HS-5 (cell line): ENCODE measurements around the gene NPC1.
"Not testable (repeated sequence)": the region's sequence is repeated elsewhere in the genome, so short reads cannot be mapped to it uniquely, and the experiment has no call there.

Experiments used
- DNase-seq: peaks from one replicate; pipeline ENCODE4 v3.0.0-alpha.2; 2012; ENCODE audit warnings: low read depth

The NPC1 gene

GRCh38 chr18:23609390-23610023, 23.2 kb upstream of the NPC1 start:
- DNase-seq, result no peak

DNA sequence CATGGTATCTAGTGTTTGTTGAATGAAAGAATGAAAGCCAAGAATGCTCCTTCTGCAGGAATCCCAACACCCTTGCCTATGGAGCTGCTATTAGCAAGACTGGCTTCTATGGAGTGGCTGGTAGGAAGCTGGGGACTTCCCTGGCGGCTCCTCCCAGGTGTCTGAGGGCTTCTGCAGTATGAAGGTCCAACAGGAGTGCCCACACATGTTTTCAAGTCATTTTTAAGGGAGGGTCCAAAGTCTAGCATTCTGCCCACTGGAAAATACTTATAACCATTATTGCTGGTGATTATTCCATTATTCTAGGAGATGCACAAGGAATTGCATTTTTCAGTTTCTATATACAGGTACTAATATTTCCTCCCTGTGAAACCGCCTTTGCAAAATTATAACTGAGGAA, 21.9 kb upstream of the NPC1 start:
- no peak for DNase-seq

DNA sequence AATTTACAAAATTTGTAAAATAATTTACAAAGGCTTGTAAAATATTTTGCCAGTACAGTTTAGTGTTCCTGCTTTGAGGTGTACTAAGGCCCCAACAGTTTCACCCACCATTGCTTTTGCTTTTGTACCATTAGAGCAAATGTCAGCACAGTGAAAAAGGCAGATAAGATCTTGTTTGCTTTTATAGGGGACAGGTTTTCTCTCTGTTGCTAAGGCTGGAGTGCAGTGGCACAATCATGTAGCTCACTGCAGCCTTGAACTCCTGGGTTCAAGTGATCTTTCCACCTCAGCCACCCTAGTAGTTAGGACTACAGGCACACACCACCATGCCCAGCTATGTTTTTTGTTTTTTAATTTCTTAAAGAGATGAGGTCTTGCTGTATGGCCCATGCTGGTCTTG, 19.6 kb upstream of the NPC1 start:
- no peak for DNase-seq

- no peak for DNase-seq
These were observed 13.5 kb upstream of the NPC1 start for GRCh38 chr18:23599809-23600208.

GRCh38 chr18:23596183-23596582, 9.9 kb upstream of the NPC1 start:
- no peak for DNase-seq

GRCh38 chr18:23595591-23595990, 9.3 kb upstream of the NPC1 start:
- no peak for DNase-seq

GRCh38 chr18:23593720-23594119, 7.4 kb upstream of the NPC1 start:
- DNase-seq, result peak; percentile 93

- no peak for DNase-seq
These were observed 6.6 kb upstream of the NPC1 start for GRCh38 chr18:23592911-23593310.

- DNase-seq, result no peak
These were observed 4.7 kb upstream of the NPC1 start for GRCh38 chr18:23591011-23591410.

- DNase-seq, result no peak
These were observed 2.7 kb upstream of the NPC1 start for GRCh38 chr18:23588836-23589560.

DNA sequence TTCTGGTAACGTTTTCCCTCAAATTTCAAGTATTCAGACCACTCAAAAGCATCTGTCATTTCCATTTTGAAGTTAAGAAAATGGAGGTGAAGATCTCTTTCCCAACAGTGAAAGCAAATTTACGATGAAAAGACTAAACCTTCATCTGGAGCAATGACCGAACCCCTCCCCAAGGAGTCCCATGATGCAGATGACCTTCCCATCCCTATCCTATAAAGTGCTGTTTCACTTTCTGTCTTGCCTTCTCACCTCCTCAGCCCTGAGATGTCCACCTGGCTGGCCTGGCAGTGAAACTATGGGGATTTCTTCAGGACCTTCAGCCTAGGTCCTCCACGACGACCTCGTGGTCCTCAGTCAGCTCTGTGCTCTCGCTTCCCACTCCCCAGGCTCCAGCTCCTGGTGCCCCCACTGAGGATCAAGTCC, 925 bp upstream of the NPC1 start:
- no peak for DNase-seq

- DNase-seq, result no peak
These were observed 433 bp downstream of the NPC1 start for GRCh38 chr18:23585897-23586248.

DNA sequence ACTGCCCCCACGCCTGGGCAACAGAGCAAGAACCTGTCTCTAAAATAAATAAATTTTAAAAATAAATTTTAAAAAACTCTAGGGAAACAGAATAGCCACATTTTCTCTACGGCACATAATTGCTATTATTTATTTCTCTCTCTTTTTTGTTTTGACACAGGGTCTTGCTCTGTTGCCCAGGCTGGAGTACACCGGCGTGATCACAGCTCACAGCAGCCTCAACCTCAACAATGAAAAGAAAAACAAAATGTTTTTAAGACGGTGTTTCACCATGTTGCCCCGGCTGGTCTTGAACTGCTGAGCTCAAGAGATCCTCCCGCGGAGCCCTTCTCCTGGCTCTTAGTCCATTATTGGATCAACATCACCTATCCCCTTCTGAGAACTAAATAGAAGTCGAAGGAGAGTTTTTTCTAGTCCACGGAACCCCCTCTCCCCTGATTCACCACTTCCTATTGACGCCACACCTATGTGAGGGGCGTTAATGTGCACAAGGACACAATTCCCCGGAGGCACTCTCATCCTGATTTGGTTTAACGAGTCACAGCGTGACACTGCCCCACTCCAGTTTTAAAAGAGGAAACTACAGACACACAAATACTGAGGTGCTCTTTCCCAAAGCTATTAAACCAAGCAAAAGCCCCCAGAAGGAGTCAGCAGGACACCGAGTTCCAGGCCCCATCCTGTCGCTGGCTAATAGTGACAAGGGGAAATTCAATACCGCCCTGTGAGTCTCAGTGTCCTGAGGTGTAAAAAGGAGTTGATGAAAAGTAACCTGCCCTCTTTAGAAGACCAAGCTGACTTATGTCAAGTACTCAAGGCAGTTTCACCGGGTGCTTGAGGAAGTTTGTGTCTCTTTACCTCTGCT, 1.1 kb downstream of the NPC1 start:
- DNase-seq, result no peak

DNA sequence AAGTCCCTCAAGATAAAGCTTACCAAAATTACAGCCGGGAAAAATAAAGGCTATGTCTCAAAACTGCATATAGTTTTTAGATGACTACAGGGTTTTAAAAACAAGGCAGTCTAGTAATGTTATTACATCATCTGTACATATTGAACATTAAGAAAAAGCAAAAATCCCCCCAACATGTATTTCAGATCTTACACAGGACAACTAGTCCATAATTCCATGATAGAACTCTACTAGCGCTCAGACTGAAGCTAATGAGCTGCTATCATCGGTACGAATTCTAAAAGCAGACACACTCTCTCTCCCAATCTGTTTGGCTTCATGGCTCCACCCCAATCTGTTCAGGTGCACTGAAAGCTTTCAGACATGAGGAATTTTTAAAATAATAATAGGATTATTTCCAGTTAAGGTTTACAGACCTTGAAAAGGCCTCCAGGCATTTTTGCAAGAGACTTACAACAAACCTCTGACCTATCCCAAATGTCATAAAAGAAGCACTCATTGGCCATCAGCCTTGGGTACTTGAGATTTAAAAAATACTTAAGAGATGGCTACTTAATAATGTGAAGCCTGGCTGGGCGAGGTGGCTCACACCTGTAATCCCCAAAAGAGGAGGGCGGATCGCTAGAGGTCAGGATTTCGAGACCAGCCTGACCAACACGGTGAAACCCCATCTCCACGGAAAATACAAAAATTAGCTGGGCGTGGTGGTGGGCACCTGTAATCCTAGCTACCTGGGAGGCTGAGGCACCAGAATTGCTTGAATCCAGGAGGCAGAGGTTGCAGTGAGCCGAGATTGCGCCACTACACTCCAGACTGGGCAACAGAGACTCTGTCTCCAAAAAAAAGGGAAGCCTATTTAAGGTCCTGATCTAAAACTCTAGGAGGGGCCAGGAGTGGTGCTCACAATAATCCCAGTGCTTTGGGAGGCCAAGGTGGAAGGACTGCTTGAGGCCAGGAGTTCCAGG, 2.0 kb downstream of the NPC1 start:
- no peak for DNase-seq

DNA sequence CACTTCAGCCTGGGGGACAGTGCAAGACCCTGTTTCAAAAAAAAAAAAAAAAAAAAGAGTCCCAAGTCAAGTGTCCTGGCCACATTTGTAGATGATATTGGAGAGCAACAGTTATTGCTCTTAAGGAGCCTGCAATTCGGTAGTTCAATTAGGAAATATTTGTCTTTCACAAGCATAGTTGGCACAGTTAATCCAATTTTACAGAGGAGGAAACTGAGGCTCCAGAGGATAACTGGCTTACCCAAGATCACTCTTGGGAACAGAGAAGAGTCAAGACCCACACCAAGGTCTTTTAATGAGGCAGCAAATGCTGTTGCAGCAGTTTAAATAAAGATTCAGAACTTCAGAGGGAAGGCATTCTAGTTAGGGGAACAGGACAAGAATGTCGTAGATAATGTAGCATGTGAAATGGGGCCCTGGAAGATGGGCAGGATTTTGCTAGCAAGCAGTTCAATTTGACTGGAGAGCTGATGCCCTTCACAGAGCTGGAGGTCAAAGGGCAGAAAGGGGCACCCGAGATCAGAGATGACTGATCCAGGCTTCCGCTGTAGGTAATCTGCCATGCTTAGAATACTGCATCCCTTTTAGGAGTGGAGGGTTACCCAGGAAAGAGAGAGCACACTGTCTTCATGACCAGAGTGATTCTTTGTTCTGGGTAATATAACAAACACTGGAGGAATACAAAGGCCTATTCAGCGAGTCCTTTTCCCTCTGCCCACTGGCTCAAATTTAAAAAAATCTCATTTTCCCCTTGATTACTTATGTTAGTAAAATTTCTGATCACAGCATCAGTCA, 3.0 kb downstream of the NPC1 start:
- no peak for DNase-seq

- DNase-seq, result no peak
These were observed 5.5 kb downstream of the NPC1 start for GRCh38 chr18:23580677-23581367.

DNA sequence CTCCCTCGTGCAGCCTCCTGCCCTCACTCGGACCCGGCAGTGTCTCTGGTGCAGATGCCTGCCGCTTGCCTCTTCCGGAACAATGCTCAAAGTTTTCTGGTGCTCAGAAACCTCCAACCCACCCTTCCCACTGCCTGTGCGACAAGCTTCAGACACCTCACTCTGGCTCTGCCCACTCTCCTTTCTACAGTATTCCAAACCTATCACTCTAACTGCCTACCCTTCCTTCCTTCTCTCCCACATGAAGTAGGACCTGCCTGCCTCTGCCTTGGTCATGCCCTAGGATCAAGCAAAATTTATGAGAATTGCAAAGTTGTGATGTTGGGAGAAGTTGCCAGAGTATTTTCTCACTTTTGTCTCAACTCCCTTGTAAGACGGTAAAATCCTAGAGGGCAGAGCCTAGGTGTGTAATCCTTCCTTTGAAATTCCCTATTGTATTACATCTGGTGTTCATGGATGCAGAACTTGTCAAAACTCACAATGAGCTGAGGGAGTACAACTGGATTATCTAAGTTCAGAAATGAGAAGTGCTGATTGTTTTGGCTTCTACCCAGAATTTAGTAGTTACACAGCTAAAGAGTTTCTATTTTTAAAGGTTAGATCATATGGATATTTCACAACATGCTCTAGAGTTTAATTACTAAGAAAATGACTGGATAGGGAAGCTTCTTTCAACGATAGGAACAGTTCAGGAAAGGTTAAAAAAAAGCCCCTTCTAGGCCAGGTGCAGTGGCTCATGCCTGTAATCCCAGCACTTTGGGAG, 7.2 kb downstream of the NPC1 start:
- no peak for DNase-seq

DNA sequence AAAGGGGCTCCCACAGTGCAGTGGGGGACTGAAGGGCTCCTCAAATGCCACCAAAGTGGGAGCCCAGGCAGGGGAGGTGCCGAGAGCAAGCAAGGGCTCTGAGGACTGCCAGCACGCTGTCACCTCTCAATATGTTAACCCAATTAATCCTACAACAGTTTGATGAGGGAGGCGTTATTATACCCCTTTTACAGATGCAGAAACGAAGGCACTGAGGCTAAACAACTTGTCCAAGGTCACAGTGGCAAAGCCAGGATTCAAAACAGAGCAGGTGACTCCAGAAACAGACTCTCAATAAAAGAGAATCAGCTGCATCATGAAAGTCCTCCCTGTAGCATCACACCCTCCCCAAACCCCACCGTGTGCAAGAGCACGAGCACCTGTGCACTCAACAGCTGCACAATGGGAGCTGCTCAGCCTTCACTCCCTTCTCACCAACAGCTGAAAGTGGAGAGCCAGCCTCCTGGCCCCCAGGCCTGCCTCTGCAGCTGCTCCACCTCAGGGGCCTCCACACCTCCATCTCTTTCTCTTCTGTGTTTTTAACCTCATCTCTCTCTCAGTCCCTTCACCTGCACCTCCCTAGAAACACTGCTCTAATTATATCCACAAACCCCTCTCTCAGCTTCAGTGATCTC, 8.1 kb downstream of the NPC1 start:
- no peak for DNase-seq

- not testable (repeated sequence) for DNase-seq
These were observed 8.8 kb downstream of the NPC1 start for GRCh38 chr18:23577521-23577920.
